Stimulated activated CD4-positive, alpha-beta T cell treated with anti-CD3 and anti-CD28 coated beads, Interleukin-1b, Interleukin-23, amount 100 ng/mL, for 24 hours (primary cell): ENCODE results near the gene NT5C3B.
"Not testable (repeated sequence)": the region's sequence is repeated elsewhere in the genome, so short reads cannot be mapped to it uniquely, and the experiment has no call there.

Source experiments
- DNase-seq, 4 experiments: peaks; one replicate each; pipeline ENCODE4 v3.0.0-alpha.2; 2020; ENCODE audit warnings: low read depth in 4 of 4, low spot score in 1 of 4

Gene NT5C3B

GRCh38 chr17:41840781-41841180 lies 4.7 kb upstream of the NT5C3B start:
- DNase-seq, result not testable (repeated sequence)

DNA sequence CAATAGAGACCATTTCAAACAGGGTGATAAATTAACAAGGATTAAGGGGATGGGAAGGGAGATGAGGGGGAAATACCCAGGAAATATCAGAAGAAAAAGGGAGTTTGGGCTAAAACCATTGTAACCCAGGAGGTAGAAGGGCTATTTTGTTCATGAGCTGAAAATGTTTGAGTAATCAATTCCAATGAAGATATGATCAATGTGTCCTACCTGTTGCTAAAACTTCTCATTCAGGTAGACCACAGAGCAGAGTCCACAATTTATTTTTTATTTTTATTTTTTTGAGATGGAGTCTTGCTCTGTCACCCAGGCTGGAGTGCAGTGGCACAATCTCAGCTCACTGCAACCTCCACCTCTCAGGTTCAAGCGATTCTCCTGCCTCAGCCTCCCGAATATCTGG lies 3.4 kb upstream of the NT5C3B start:
- not testable (repeated sequence) for DNase-seq

DNA sequence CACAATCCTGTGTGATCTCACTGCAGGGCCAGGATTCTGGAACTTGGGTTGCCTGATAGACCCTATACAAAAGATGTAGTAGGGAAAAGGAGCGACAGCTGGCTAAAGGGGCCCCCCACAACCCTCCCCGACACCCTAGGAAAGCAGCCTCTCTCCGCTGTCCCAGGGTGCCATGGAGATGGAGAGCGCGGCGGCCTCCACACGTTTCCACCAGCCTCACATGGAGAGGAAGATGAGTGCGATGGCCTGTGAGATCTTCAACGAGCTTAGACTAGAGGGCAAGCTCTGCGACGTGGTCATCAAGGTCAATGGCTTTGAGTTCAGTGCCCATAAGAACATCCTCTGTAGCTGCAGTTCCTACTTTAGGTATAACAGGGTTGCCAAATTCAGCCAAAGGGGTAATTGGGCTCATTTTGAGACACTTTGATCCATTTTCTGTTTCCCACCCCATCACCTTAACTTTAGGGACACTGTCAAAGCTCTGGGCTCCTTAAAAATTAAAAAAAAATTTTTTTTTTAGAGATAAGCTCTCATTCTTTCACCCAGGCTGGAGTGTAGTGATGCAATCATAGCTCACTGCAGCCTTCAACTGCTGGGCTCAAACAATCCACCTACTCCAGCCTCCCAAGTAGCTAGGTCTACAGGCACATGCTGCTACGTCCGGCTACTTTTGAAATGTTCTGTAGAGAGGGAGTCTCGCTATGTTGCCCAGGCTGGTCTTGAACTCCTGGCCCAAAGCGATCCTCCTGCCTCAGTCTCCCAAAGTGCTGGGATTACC lies 1.9 kb upstream of the NT5C3B start, which contains the start of gene KLHL10:
Gene KLHL10 (plus strand): TSS at position 65 of the 778 bp plus-strand sequence. CDS start 108 bp downstream, at position 173.
- no peak for DNase-seq

- DNase-seq, result no peak
Observed at GRCh38 chr17:41836550-41837196, 641 bp upstream of the NT5C3B start.

DNA sequence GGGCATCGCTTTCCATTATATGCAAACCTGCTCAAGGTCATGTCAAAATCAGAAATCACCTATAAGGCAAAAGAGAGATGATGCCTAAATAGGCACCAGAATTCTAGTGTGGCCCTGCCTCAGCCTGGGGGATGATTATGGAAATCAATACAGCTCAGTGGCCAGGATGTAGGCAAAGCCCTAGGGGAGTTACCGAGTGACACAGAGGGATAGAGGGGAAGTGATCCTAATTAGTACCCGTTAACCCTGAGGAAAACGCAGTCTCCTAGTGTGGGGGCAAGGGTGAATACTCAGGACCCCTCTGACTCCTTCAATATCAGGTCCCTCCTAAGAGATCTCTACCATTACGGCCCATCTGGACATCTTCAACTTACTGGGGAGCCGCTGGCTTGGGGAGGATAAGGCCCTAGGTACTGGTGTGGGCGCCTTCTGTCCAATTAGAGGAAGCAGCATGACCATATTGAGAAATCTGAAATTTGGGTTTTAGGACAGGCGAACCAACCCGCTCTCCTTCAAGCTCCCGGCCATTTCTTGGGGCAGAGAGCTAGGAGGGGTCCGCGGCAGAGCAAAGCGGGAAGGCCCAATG lies 725 bp downstream of the NT5C3B start:
- DNase-seq, result no peak

DNA sequence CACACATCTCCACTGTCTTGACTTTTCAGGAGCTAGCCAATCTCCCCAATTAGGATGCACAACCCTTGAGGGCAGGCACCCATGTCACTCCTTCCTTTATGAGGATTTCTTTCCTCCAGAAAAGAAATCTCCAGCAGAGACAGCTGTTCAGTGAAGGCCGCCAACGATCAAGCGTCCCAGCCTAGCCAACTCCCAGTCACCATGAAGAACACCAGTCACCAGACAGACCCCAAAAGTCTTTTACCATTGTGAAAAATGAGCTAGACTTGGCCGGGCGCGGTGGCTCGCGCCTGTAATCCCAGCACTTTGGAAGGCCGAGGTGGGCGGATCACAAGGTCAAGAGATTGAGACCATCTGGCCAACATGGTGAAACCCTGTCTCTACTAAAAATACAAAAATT lies 6.1 kb downstream of the NT5C3B start:
- DNase-seq, result not testable (repeated sequence)

GRCh38 chr17:41825175-41825845 lies 10.7 kb downstream of the NT5C3B start:
- DNase-seq, result no peak

- DNase-seq, result no peak
Observed at GRCh38 chr17:41824086-41824485, 11.9 kb downstream of the NT5C3B start.

DNA sequence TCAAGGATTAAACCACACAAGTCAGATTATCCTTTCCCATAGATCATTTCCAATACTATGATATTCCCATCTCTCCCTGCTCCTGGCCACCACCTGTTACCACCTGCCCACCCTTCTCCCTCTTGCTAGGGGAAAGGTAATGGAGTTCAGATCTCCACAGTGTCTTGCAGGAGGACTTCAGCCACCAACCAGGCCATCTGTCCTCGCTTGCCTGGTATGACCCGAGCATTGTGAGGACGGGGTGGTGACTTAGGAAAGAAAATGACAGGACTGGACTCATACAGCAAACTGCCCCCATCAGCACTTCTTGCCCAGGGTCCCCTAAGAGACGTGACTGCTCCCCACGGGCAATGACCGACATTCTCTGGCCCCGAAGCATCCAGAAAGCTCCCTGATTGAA lies 12.5 kb downstream of the NT5C3B start:
- no peak for DNase-seq

DNA sequence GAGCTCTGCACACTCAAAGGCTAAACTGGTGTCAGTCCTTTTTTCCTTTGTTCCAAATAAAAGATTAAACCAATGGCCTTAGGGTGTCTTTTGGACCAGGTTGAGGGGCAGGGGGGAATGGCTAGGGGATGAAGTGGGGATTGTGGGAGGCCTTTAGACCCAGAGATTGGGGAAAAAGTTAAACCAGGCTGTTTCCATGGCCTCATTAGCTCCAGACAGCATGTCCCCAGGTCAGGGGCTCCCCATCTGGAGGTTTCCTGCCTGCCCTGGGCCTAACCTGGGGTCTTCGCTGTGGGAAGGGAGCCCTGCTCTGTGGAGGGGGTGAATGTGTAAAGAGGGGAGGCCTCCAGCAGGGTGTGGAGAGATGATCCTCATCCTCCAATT lies 12.9 kb downstream of the NT5C3B start:
- DNase-seq, result no peak

DNA sequence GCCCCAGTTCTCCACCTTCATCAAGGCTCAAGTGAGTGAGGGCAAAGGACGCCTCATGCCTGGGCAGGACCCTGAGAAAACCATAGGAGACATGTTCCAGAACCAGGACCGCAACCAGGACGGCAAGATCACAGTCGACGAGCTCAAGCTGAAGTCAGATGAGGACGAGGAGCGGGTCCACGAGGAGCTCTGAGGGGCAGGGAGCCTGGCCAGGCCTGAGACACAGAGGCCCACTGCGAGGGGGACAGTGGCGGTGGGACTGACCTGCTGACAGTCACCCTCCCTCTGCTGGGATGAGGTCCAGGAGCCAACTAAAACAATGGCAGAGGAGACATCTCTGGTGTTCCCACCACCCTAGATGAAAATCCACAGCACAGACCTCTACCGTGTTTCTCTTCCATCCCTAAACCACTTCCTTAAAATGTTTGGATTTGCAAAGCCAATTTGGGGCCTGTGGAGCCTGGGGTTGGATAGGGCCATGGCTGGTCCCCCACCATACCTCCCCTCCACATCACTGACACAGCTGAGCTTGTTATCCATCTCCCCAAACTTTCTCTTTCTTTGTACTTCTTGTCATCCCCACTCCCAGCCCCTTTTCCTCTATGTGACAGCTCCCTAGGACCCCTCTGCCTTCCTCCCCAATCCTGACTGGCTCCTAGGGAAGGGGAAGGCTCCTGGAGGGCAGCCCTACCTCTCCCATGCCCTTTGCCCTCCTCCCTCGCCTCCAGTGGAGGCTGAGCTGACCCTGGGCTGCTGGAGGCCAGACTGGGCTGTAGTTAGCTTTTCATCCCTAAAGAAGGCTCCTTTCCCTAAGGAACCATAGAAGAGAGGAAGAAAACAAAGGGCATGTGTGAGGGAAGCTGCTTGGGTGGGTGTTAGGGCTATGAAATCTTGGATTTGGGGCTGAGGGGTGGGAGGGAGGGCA lies 13.6 kb downstream of the NT5C3B start:
- no peak for DNase-seq

GRCh38 chr17:41821776-41822175 lies 14.3 kb downstream of the NT5C3B start:
- DNase-seq, result no peak

GRCh38 chr17:41818024-41818423 lies 18.0 kb downstream of the NT5C3B start:
- no peak for DNase-seq

DNA sequence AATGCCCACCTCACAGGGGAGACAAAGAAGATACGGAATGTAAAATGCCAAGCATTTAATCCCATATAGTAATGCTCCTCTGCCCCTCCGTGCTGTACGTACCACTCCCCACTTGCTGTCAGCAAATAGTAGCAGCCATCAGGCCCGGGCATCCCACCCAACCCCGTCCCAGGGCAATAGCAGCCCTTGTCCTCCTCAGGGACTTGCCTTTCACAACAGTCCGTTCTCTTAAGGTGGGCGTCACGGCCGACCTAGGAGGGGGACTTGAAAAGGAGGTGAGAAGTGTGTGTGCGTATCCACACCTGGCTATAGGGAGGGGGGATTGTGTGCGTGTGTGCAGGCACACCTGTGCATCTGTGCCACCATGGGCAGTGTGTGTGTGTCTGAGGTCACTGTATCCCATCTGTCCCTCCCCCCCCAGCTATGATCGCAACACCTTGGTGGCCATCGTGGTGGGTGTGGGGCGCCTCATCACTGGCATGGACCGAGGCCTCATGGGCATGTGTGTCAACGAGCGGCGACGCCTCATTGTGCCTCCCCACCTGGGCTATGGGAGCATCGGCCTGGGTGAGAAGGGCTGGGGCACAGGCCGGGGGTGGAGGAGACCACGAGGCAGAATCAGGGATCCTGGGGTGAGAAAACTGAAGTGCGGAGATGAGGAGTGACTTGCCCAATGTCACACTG lies 19.3 kb downstream of the NT5C3B start:
- no peak for DNase-seq

DNA sequence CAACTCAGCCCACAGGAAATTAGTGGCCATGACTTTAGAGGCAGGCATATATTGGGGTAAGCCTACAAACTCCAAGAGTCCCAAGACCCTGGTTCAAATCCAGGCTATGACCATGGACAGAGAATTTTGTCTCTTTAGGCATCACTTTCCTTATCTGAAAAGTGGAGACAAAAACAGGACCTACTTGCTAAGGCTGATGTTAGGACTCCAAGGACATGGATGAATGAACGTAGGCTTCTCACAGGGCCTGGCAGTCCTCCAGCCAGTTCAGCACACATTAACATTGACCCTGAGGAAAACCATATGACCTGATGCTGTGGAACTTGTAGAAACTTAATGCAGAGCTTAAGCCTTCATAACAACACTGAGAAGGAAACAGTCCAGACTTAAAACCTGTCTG lies 21.8 kb downstream of the NT5C3B start:
- DNase-seq, result no peak

GRCh38 chr17:41813699-41814124 lies 22.3 kb downstream of the NT5C3B start:
- DNase-seq, result no peak

GRCh38 chr17:41813152-41813680 lies 22.8 kb downstream of the NT5C3B start:
- no peak for DNase-seq

GRCh38 chr17:41812381-41813151 lies 23.5 kb downstream of the NT5C3B start, which contains the start of gene FKBP10:
FKBP10 (plus strand) TSS chr17:41813004; CDS start chr17:41813035, 31 bp downstream.
- peak in 1 of 4 experiments; percentile 5 for DNase-seq
